Esophagus squamous epithelium (tissue), 5 donors: ENCODE results near the gene GAK. TPM values are rescaled to one million over a fixed set of nuclear protein-coding genes. Genes with fewer than 3 reads are reported as not detected.
A peak's percentile ranks its signal among the peaks of the same experiment; 100 is the strongest.

ENCODE experiments used
- DNase-seq: peaks from one replicate; lab custom pipeline; 2025; lab: John Stamatoyannopoulos, UW
- H3K27ac ChIP-seq, 4 donors: fragments of 200-600 bp; sonication (generic); one replicate each; pipeline ENCODE4 v1.5.1; 2016 to 2019; ENCODE audit warnings: mild to moderate bottlenecking in 1 of 4
- H3K27me3 ChIP-seq, 4 donors: fragments of 200-600 bp; sonication (generic); 1 replicate in 3 of 4; 2 replicates in 1 of 4; pipeline versions ENCODE4 v1.5.1 to v1.6.0; 2017 to 2021; ENCODE audit warnings: antibody characterized with exemption in 1 of 4
- H3K36me3 ChIP-seq, 3 donors: fragments of 200-600 bp; sonication (generic); one replicate each; pipeline ENCODE4 v1.5.1; 2016 to 2019
- H3K4me1 ChIP-seq, 3 donors: fragments of 200-600 bp; sonication (generic); one replicate each; pipeline ENCODE4 v1.5.1; 2017 to 2019
- H3K4me3 ChIP-seq, 4 donors: fragments of 200-600 bp; sonication (generic); 1 replicate in 3 of 4; 2 replicates in 1 of 4; pipeline ENCODE4 v1.5.1; 2016 to 2019; ENCODE audit warnings: mild to moderate bottlenecking in 2 of 4, moderate library complexity in 1 of 4
- H3K9me3 ChIP-seq, 3 donors: fragments of 200-600 bp; sonication (generic); one replicate each; pipeline ENCODE4 v1.5.1; 2016 to 2019
- POLR2A ChIP-seq, 4 donors: fragments of 450-650 bp; IDR thresholded peaks; one replicate each; pipeline ENCODE4 v1.6.1; 2017; ENCODE audit warnings: antibody characterized with exemption in 4 of 4, mild to moderate bottlenecking in 4 of 4, moderate library complexity in 3 of 4
- WGBS, 2 donors: methylation state at CpG; one replicate each; pipeline ENCODE4 v1.1.5; 2018; 5-methylcytosine and 5-hydroxymethylcytosine counted together
- intact Hi-C: fragments of 100-400 bp; cut with DNase I; formaldehyde crosslinking; loops from one replicate; pipeline ENCODE4 v1.15.0; 2022
- total RNA-seq, 4 donors: library from RNA; depleted of rRNA; stranded (reverse); fragments of >200 nt; gene quantifications; one replicate each; pipeline ENCODE4 v1.1.0, GENCODE V29; 2016
- TF ChIP-seq, protein P1 (sequence below), 6 experiments: fragments of 450-650 bp in 4 of 6; fragments of 200-600 bp in 2 of 6; sonication (generic) in 2 of 6; IDR thresholded peaks; one replicate each; pipeline ENCODE4 v1.5.1; 2016 to 2019; ENCODE audit warnings: antibody characterized with exemption in 6 of 6, mild to moderate bottlenecking in 4 of 6, moderate library complexity in 4 of 6
- donor health status: DM: yes; HTN: yes; CAD: no.

Gene GAK
- total RNA-seq, 4 donors from 2014 or later, result 70.6 to 97.8 (median 80.7) TPM

DNA sequence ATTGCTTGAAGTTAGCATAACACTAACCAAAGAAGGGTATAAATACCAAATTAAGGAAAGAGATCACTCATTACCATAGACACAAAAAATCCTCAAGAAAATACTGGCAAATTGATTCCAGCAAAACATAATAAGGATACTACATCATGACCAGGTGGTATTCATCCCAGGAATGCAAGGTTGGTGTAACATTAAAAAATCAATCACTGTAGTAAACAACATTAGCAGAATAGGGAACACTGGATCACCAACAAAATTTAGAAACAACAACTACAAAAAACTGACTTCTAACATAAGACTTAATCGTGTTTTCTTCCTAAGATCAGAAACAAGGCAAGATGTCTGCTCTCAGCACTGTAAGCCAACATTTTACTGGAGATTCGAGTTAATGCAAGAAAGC lies 14.1 kb downstream of the GAK start:
- Histone ChIP-seq H3K27me3 (no peaks in the 10 kb centered on the region), H3K36me3 (peaks cover 0 to 12% (median 0%) of the 10 kb centered on the region in 3 donors), H3K4me3 (no peak overlapping the region), H3K27ac (no peak overlapping the region), H3K4me1 (peaks cover 0 to 24% (median 0%) of the 10 kb centered on the region in 3 donors), H3K9me3 (no peaks in the 10 kb centered on the region)
- DNase-seq, result no peak
- intact Hi-C loops, result no loop called here
- 96 to 97% methylated on average over 2 of the region's 2 CpGs for WGBS, 2 donors
- TF ChIP-seq, protein P1, sequence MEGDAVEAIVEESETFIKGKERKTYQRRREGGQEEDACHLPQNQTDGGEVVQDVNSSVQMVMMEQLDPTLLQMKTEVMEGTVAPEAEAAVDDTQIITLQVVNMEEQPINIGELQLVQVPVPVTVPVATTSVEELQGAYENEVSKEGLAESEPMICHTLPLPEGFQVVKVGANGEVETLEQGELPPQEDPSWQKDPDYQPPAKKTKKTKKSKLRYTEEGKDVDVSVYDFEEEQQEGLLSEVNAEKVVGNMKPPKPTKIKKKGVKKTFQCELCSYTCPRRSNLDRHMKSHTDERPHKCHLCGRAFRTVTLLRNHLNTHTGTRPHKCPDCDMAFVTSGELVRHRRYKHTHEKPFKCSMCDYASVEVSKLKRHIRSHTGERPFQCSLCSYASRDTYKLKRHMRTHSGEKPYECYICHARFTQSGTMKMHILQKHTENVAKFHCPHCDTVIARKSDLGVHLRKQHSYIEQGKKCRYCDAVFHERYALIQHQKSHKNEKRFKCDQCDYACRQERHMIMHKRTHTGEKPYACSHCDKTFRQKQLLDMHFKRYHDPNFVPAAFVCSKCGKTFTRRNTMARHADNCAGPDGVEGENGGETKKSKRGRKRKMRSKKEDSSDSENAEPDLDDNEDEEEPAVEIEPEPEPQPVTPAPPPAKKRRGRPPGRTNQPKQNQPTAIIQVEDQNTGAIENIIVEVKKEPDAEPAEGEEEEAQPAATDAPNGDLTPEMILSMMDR (IDR thresholded peaks at IDR 0.05), result no peak
- TF ChIP-seq POLR2A (IDR thresholded peaks at IDR 0.05), result no peak

GRCh38 chr4:917466-917865 lies 14.7 kb downstream of the GAK start:
- WGBS, 2 donors, result 91 to 98% methylated on average over 7 of the region's 7 CpGs
- peaks cover 0 to 27% (median 0%) of the 10 kb centered on the region in 3 donors for H3K4me1 ChIP-seq
- intact Hi-C loops, result no loop called here
- no peak for DNase-seq
- peaks cover 0 to 12% (median 0%) of the 10 kb centered on the region in 3 donors for H3K36me3 ChIP-seq
- no peak overlapping the region for H3K4me3 ChIP-seq
- TF ChIP-seq POLR2A (IDR thresholded peaks at IDR 0.05), result no peak
- TF ChIP-seq, protein P1 (IDR thresholded peaks at IDR 0.05), result no peak
- H3K27ac ChIP-seq, result no peak overlapping the region
- H3K9me3 ChIP-seq, result no peaks in the 10 kb centered on the region
- H3K27me3 ChIP-seq, result no peaks in the 10 kb centered on the region

DNA sequence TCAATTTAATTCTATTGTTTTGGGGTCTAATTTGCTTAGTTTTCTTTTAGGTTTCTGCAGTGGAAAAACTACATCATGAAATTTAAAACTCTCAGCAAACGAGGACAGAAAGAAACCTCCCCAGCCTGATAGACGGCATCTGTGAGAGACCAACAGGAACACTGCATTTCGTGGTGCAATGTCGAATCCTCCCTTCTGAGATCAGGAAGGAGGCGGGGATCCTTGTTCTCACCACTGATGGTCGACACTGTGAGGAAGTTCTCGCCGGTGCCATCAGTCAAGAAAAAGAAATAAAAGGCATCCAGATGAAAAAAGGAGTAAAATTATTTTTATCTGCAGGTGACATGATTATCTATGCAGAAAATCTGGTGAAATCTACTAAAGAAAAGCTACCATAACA lies 16.5 kb downstream of the GAK start:
- Histone ChIP-seq H3K36me3 (peaks cover 3 to 28% (median 10%) of the 10 kb centered on the region in 3 donors), H3K27ac (no peak overlapping the region), H3K4me3 (no peak overlapping the region), H3K9me3 (no peaks in the 10 kb centered on the region), H3K4me1 (peaks cover 0 to 35% (median 3%) of the 10 kb centered on the region in 3 donors), H3K27me3 (no peaks in the 10 kb centered on the region)
- WGBS, 2 donors, result 57 to 65% methylated on average over 8 of the region's 8 CpGs
- TF ChIP-seq POLR2A (IDR thresholded peaks at IDR 0.05), result no peak
- TF ChIP-seq, protein P1 (IDR thresholded peaks at IDR 0.05), result no peak
- intact Hi-C loops, result no loop called here
- DNase-seq, result no peak

DNA sequence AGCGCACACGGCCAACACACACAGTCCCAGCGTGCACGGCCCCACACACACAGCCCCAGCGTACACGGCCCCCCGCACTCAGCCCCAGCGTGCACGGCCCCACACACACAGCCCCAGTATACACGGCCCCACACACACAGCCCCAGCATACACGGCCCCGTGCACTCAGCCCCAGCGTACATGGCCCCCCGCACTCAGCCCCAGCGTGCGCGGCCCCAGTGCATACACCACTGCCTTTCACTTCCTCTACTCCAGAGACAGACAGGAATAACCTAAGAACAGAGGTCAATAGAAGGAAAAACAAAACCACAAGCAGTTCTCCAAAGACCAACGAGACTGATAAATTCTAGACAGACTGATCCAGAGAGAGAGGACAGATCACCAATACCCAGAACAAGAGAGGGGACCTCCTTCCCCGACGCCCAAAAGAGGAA lies 17.1 kb downstream of the GAK start:
- no peak for DNase-seq
- H3K27me3 ChIP-seq, result no peaks in the 10 kb centered on the region
- WGBS, 2 donors, result 35 to 70% methylated on average over 2 to 3 of the region's 20 CpGs
- H3K27ac ChIP-seq, result peak overlapping the region in 1 of 4 donors; percentile 28
- peaks cover 3 to 33% (median 13%) of the 10 kb centered on the region in 3 donors for H3K36me3 ChIP-seq
- no peak for TF ChIP-seq POLR2A (IDR thresholded peaks at IDR 0.05)
- H3K9me3 ChIP-seq, result no peaks in the 10 kb centered on the region
- no peak overlapping the region for H3K4me3 ChIP-seq
- intact Hi-C loops, result no loop called here
- H3K4me1 ChIP-seq, result peaks cover 0 to 35% (median 3%) of the 10 kb centered on the region in 3 donors

DNA sequence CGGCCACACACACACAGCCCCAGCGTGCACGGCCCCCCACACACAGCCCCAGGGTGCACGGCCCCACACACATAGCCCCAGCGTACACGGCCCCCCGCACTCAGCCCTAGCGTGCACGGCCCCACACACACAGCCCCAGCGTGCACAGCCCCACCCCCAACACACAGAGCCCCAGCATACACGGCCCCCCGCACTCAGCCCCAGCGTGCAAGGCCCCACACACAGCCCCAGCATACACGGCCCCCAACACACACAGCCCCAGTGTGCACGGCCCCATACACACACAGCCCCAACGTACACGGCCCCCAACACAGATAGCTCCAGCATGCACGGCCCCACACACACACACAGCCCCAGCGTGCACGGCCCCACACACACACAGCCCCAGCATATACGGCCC lies 17.6 kb downstream of the GAK start:
- no peak overlapping the region for H3K4me3 ChIP-seq
- intact Hi-C loops, result no loop called here
- no peak for DNase-seq
- no peaks in the 10 kb centered on the region for H3K27me3 ChIP-seq
- H3K27ac ChIP-seq, result no peak overlapping the region
- H3K36me3 ChIP-seq, result peaks cover 3 to 38% (median 13%) of the 10 kb centered on the region in 3 donors
- TF ChIP-seq, protein P1 (IDR thresholded peaks at IDR 0.05), result no peak
- TF ChIP-seq POLR2A (IDR thresholded peaks at IDR 0.05), result no peak
- peaks cover 0 to 35% (median 3%) of the 10 kb centered on the region in 3 donors for H3K4me1 ChIP-seq
- H3K9me3 ChIP-seq, result no peaks in the 10 kb centered on the region
- WGBS, 2 donors, result 93% methylated on average over 3 of the region's 21 CpGs; no CpG with 5 or more reads in 1 of the 2 donors
